Activated CD8-positive, alpha-beta memory T cell treated with anti-CD3 and anti-CD28 coated beads for 24 hours (primary cell): ENCODE data around the gene RNF11.

ENCODE experiments used
- DNase-seq: peaks from one replicate; pipeline ENCODE4 v3.0.0-alpha.2; 2020

RNF11 gene

DNA sequence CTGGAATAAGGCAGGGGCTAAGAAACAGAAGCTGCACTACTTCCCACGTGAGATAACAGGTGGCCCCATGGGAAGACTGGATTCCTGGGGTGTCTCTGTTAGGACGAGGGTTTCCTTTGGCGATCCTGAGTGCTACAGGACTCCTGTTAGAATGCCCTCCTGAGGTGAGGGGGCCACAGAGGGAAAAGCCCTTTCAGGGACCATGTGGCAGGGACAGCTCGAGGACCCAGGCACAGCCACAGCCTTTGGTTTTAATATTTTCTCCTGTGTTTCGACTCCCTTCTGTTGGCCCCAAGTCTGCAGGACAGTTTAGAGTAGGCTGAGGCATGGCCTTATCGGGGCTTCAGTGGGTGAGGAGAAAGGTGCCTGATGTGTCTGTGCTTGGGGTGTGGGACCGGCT lies 81.7 kb downstream of the RNF11 start:
- DNase-seq: no peak

GRCh38 chr1:51320967-51321923 lies 85.2 kb downstream of the RNF11 start:
- DNase-seq: no peak

- DNase-seq: no peak
These were observed 85.8 kb downstream of the RNF11 start for GRCh38 chr1:51321924-51322280.

DNA sequence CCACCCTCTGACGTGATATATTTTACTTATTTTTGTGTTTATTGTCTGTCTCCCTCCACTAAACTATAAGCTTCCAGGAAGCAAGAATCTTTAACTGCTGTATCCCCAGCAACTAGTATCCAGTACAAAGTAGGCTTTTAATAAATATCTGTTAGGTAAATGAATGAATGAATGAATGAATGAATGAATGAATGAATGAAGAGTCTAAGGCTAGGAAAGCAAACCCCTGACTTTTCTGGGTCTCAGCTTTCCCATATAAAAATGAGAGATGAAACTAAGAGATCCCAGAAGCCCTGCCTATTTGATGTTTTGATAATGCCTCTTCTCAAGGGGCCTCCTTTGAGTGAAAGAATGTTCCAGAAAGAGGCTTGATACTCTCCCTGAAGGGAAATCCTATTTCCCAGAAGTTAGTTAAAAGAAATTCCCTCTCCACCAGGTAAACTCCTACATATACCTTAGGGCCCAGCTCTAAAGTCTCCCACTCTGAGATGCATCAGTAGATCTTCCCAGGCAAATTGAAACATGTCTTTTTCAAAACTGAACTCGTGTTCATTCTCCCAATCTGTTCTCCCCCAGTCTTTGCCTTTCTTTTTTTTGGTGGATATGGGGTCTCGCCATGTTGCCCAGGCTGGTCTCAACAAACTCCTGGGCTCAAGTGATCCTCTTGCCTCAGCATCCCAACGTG lies 86.5 kb downstream of the RNF11 start:
- no peak for DNase-seq
